ENCODE data around the gene DDX17.

The DDX17 gene

GRCh38 chr22:38504731-38505540 is 1.2 kb downstream of the DDX17 start:
- TF ChIP-seq ZFX (IDR thresholded peaks at IDR 0.05): no peak
- no peak for TF ChIP-seq CTCF (conservative IDR thresholded peaks at IDR 0.05)
- H3K27ac ChIP-seq: peak overlapping the region; percentile 100

GRCh38 chr22:38503021-38503420 is 3.1 kb downstream of the DDX17 start:
- TF ChIP-seq ZFX (IDR thresholded peaks at IDR 0.05) (no peak), CTCF (conservative IDR thresholded peaks at IDR 0.05) (no peak)
- no peak overlapping the region for H3K27ac ChIP-seq

GRCh38 chr22:38501797-38502672 is 4.1 kb downstream of the DDX17 start:
- no peak overlapping the region for H3K27ac ChIP-seq
- TF ChIP-seq CTCF (conservative IDR thresholded peaks at IDR 0.05): no peak

- H3K27ac ChIP-seq: no peak overlapping the region
- TF ChIP-seq CTCF (conservative IDR thresholded peaks at IDR 0.05) (no peak), ZFX (IDR thresholded peaks at IDR 0.05) (no peak)
Observed at GRCh38 chr22:38497869-38498268, 8.2 kb downstream of the DDX17 start.

- TF ChIP-seq CTCF (conservative IDR thresholded peaks at IDR 0.05) (no peak), ZFX (IDR thresholded peaks at IDR 0.05) (no peak)
- H3K27ac ChIP-seq: no peak overlapping the region
Observed at GRCh38 chr22:38494939-38495338, 11.2 kb downstream of the DDX17 start.

- no peak for TF ChIP-seq ZFX (IDR thresholded peaks at IDR 0.05)
- no peak for TF ChIP-seq CTCF (conservative IDR thresholded peaks at IDR 0.05)
- H3K27ac ChIP-seq: no peak overlapping the region
Observed at GRCh38 chr22:38494498-38494897, 11.6 kb downstream of the DDX17 start.
